Thyroid gland (tissue), 4 donors: ENCODE measurements around the gene IQSEC1. TPM values are rescaled to one million over a fixed set of nuclear protein-coding genes. Genes with fewer than 3 reads are reported as not detected.

Experiments used
- DNase-seq, 2 donors: peaks; one replicate each; pipeline ENCODE4 v3.0.0-alpha.2; 2019
- H3K27ac ChIP-seq, 3 donors: fragments of 200-600 bp; sonication (generic); 1 replicate in 2 of 3; 2 replicates in 1 of 3; pipeline ENCODE4 v1.5.1; 2016 to 2019; ENCODE audit warnings: mild to moderate bottlenecking in 1 of 3, moderate library complexity in 1 of 3
- H3K27me3 ChIP-seq: fragments of 200-600 bp; sonication (generic); one replicate; pipeline ENCODE4 v1.5.1; 2019
- H3K36me3 ChIP-seq, 2 donors: fragments of 200-600 bp; sonication (generic); one replicate each; pipeline ENCODE4 v1.5.1; 2016 to 2019
- H3K4me1 ChIP-seq, 2 donors: fragments of 200-600 bp; sonication (generic); one replicate each; pipeline ENCODE4 v1.5.1; 2017 to 2019
- H3K4me3 ChIP-seq, 3 donors: fragments of 200-600 bp; sonication (generic); replicated peaks in 1 of 3; 1 replicate in 2 of 3; 2 replicates in 1 of 3; pipeline ENCODE4 v1.5.1; 2016; ENCODE audit warnings: mild to moderate bottlenecking in 1 of 3
- H3K9me3 ChIP-seq: fragments of 200-600 bp; sonication (generic); one replicate; pipeline ENCODE4 v1.5.1; 2017
- CTCF ChIP-seq, 6 experiments: fragments of 200-600 bp in 3 of 6; fragments of 450-650 bp in 3 of 6; sonication (generic) in 3 of 6; IDR thresholded peaks; one replicate each; pipeline ENCODE4 v1.5.1; 2016 to 2019; ENCODE audit warnings: antibody characterized with exemption in 6 of 6, mild to moderate bottlenecking in 2 of 6, inconsistent platforms in 1 of 6, moderate library complexity in 1 of 6
- POLR2A ChIP-seq, 2 donors: fragments of 450-650 bp; IDR thresholded peaks; one replicate each; pipeline ENCODE4 v1.6.1; 2017; ENCODE audit warnings: antibody characterized with exemption in 2 of 2, mild to moderate bottlenecking in 2 of 2, moderate library complexity in 1 of 2
- WGBS, 2 donors: methylation state at CpG; one replicate each; pipeline ENCODE4 v1.1.5; 2017; 5-methylcytosine and 5-hydroxymethylcytosine counted together
- intact Hi-C: fragments of 100-400 bp; cut with DNase I; formaldehyde crosslinking; loops from one replicate; pipeline ENCODE4 v1.15.1; 2023
- total RNA-seq, 4 donors: library from RNA; depleted of rRNA; stranded (reverse); fragments of >200 nt; gene quantifications; one replicate each; pipeline ENCODE4 v1.2.3, GENCODE V29; 2016

Gene IQSEC1
- total RNA-seq, 4 donors from 2014 or later = 37.1 to 48.3 (median 38.9) TPM

- Histone ChIP-seq H3K27me3 (no peaks in the 10 kb centered on the region), H3K27ac (no peak overlapping the region), H3K9me3 (no peaks in the 10 kb centered on the region), H3K36me3 (no peaks in the 10 kb centered on the region), H3K4me1 (no peaks in the 10 kb centered on the region), H3K4me3 (no peak overlapping the region)
- DNase-seq = no peak
- WGBS, 2 donors = 89 to 90% methylated on average over 1 to 3 of the region's 3 CpGs
- intact Hi-C loops = no loop called here
- TF ChIP-seq CTCF (IDR thresholded peaks at IDR 0.05) (no peak), POLR2A (IDR thresholded peaks at IDR 0.05) (no peak)
Measured at GRCh38 chr3:13063225-13063624, 10.0 kb downstream of the IQSEC1 start.

- no peak overlapping the region for H3K27ac ChIP-seq
- no peak for DNase-seq
- no peaks in the 10 kb centered on the region for H3K36me3 ChIP-seq
- 80 to 88% methylated on average over 12 of the region's 12 CpGs for WGBS, 2 donors
- no peaks in the 10 kb centered on the region for H3K4me1 ChIP-seq
- intact Hi-C loops = no loop called here
- TF ChIP-seq POLR2A (IDR thresholded peaks at IDR 0.05) (no peak), CTCF (IDR thresholded peaks at IDR 0.05) (no peak)
- H3K9me3 ChIP-seq = no peaks in the 10 kb centered on the region
- H3K27me3 ChIP-seq = no peaks in the 10 kb centered on the region
- H3K4me3 ChIP-seq = no peak overlapping the region
Measured at GRCh38 chr3:13062647-13063046, 10.6 kb downstream of the IQSEC1 start.

- TF ChIP-seq POLR2A (IDR thresholded peaks at IDR 0.05) = no peak
- no peak for DNase-seq
- Histone ChIP-seq H3K9me3 (no peaks in the 10 kb centered on the region), H3K4me1 (no peaks in the 10 kb centered on the region), H3K27ac (no peak overlapping the region), H3K27me3 (no peaks in the 10 kb centered on the region), H3K36me3 (no peaks in the 10 kb centered on the region), H3K4me3 (no peak overlapping the region)
- 84 to 86% methylated on average over 11 to 15 of the region's 16 CpGs for WGBS, 2 donors
- intact Hi-C loops = no loop called here
Measured at GRCh38 chr3:13060341-13060910, 12.8 kb downstream of the IQSEC1 start.

- H3K36me3 ChIP-seq = no peaks in the 10 kb centered on the region
- H3K4me1 ChIP-seq = no peaks in the 10 kb centered on the region
- H3K27ac ChIP-seq = no peak overlapping the region
- intact Hi-C loops = no loop called here
- no peak for TF ChIP-seq POLR2A (IDR thresholded peaks at IDR 0.05)
- TF ChIP-seq CTCF (IDR thresholded peaks at IDR 0.05) = no peak
- no peak for DNase-seq
- 94 to 95% methylated on average over 5 to 11 of the region's 11 CpGs for WGBS, 2 donors
- no peaks in the 10 kb centered on the region for H3K9me3 ChIP-seq
- no peak overlapping the region for H3K4me3 ChIP-seq
- H3K27me3 ChIP-seq = no peaks in the 10 kb centered on the region
Measured at GRCh38 chr3:13058346-13059120, 14.7 kb downstream of the IQSEC1 start.

- TF ChIP-seq POLR2A (IDR thresholded peaks at IDR 0.05) = no peak
- TF ChIP-seq CTCF (IDR thresholded peaks at IDR 0.05) = no peak
- Histone ChIP-seq H3K36me3 (no peaks in the 10 kb centered on the region), H3K9me3 (no peaks in the 10 kb centered on the region), H3K27ac (no peak overlapping the region), H3K4me1 (no peaks in the 10 kb centered on the region), H3K4me3 (no peak overlapping the region), H3K27me3 (no peaks in the 10 kb centered on the region)
- no peak for DNase-seq
- 69 to 83% methylated on average over 2 to 3 of the region's 6 CpGs for WGBS, 2 donors
- intact Hi-C loops = no loop called here
Measured at GRCh38 chr3:13057282-13058040, 15.8 kb downstream of the IQSEC1 start.
